Brain microvascular endothelial cell (primary cell): Measurements from ENCODE around the gene SLC9A8.
A peak's percentile ranks its signal among the peaks of the same experiment; 100 is the strongest.
"Not testable (repeated sequence)": the region's sequence is repeated elsewhere in the genome, so short reads cannot be mapped to it uniquely, and the experiment has no call there.

Experiments used
- DNase-seq: peaks from one replicate; pipeline ENCODE4 v3.0.0-alpha.2; 2020
- H3K27ac ChIP-seq: fragments of 250-450 bp; sonication (Bioruptor Pico); 2 replicates; pipeline ENCODE4 v1.5.1; 2020; ENCODE audit warnings: mild to moderate bottlenecking, moderate library complexity
- H3K27me3 ChIP-seq: fragments of 250-450 bp; sonication (Bioruptor Pico); replicated peaks from 2 replicates; pipeline ENCODE4 v1.5.1; 2020; ENCODE audit warnings: mild to moderate bottlenecking
- H3K36me3 ChIP-seq: fragments of 250-450 bp; sonication (Bioruptor Pico); replicated peaks from 2 replicates; pipeline ENCODE4 v1.5.1; 2020; ENCODE audit warnings: mild to moderate bottlenecking
- H3K4me3 ChIP-seq: 2 replicates; pipeline ENCODE4 v1.5.1; 2011; ENCODE audit warnings: low read depth, mild to moderate bottlenecking, control low read depth, low read length, moderate library complexity
- in situ Hi-C: cut with HindIII; loops from 2 replicates; pipeline ENCODE4 v1.10.0; 2017; ENCODE audit warnings: low sequenced_read_pairs, low pct_ligation_motif_present
- TF ChIP-seq, protein P1 (sequence below): IDR thresholded peaks from 2 replicates; pipeline ENCODE4 v1.5.1; 2011; ENCODE audit warnings: low read depth, mild to moderate bottlenecking, moderate library complexity, low read length, control low read depth, inconsistent platforms; ENCODE audit errors: missing control alignments

The SLC9A8 gene

DNA sequence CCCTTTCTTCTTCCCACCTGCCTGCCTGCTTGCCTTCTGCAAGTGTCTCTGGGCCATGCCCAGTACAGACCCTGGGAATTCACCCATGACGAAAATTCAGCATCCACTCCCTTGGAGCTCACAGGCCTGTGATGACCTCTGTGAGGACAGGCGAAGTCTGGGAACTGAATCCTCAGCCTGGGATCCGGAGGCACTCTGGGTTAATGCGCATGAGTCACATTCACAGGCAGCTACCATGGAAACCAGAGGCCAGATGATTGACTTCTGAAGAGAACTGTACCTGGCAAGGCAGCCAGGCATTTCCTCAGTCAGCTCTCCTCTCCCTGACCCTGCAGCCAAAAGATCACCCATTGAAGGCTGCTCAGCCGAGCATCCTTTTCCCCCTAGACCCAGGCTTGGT is 41.0 kb downstream of the SLC9A8 start:
- Histone ChIP-seq H3K36me3 (no peaks in the 10 kb centered on the region), H3K27ac (peak overlapping the region; percentile 60), H3K27me3 (no peaks in the 10 kb centered on the region), H3K4me3 (no peak overlapping the region)
- in situ Hi-C loops: no loop called here
- DNase-seq: peak; percentile 89
- TF ChIP-seq, protein P1, sequence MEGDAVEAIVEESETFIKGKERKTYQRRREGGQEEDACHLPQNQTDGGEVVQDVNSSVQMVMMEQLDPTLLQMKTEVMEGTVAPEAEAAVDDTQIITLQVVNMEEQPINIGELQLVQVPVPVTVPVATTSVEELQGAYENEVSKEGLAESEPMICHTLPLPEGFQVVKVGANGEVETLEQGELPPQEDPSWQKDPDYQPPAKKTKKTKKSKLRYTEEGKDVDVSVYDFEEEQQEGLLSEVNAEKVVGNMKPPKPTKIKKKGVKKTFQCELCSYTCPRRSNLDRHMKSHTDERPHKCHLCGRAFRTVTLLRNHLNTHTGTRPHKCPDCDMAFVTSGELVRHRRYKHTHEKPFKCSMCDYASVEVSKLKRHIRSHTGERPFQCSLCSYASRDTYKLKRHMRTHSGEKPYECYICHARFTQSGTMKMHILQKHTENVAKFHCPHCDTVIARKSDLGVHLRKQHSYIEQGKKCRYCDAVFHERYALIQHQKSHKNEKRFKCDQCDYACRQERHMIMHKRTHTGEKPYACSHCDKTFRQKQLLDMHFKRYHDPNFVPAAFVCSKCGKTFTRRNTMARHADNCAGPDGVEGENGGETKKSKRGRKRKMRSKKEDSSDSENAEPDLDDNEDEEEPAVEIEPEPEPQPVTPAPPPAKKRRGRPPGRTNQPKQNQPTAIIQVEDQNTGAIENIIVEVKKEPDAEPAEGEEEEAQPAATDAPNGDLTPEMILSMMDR: no peak

- Histone ChIP-seq H3K27me3 (no peaks in the 10 kb centered on the region), H3K4me3 (no peak overlapping the region), H3K27ac (no peak overlapping the region), H3K36me3 (no peaks in the 10 kb centered on the region)
- DNase-seq: no peak
- TF ChIP-seq, protein P1: no peak
- in situ Hi-C loops: no loop called here
Measured at GRCh38 chr20:49854190-49854875, 41.7 kb downstream of the SLC9A8 start.

- Histone ChIP-seq H3K27ac (no peak overlapping the region), H3K36me3 (no peaks in the 10 kb centered on the region), H3K27me3 (no peaks in the 10 kb centered on the region), H3K4me3 (no peak overlapping the region)
- in situ Hi-C loops: no loop called here
- TF ChIP-seq, protein P1: no peak
- DNase-seq: no peak
Measured at GRCh38 chr20:49856904-49857303, 44.3 kb downstream of the SLC9A8 start.

DNA sequence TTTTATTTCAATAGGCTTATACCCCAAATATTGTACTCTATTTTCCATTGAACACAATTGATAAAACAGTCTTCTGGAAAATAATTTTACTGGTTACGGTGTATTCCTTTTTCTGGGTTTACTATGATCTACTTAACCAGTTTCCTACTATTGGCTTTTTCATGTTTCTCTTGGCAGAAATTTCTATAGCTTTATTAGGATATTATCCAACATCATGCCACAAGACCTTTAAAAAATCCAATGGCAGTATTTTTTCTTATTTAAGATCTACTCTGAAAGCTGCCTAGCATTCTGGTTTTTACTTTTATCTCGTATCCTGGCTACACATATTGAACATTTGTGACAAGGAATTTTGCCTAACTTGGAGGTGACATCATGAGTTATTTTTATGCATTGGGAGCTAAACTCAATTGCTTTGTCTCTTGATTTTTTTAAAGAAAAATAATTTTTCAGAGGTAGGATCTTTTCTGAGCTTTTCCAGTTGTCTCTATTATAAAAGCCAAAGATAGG is 45.5 kb downstream of the SLC9A8 start:
- in situ Hi-C loops: no loop called here
- no peaks in the 10 kb centered on the region for H3K36me3 ChIP-seq
- no peak for DNase-seq

GRCh38 chr20:49859011-49859410 is 46.4 kb downstream of the SLC9A8 start:
- Histone ChIP-seq H3K27ac (no peak overlapping the region), H3K27me3 (no peaks in the 10 kb centered on the region), H3K4me3 (no peak overlapping the region), H3K36me3 (no peaks in the 10 kb centered on the region)
- TF ChIP-seq, protein P1: no peak
- in situ Hi-C loops: no loop called here
- no peak for DNase-seq

More for the DNA sequence above, 45.5 kb downstream of the SLC9A8 start:
- no peaks in the 10 kb centered on the region for H3K27me3 ChIP-seq
- H3K4me3 ChIP-seq: no peak overlapping the region
- no peak overlapping the region for H3K27ac ChIP-seq
- TF ChIP-seq, protein P1: no peak

- TF ChIP-seq, protein P1: no peak
- no peak overlapping the region for H3K4me3 ChIP-seq
- no peaks in the 10 kb centered on the region for H3K36me3 ChIP-seq
- DNase-seq: no peak
- no peak overlapping the region for H3K27ac ChIP-seq
- H3K27me3 ChIP-seq: no peaks in the 10 kb centered on the region
- in situ Hi-C loops: no loop called here
Measured at GRCh38 chr20:49859807-49860206, 47.2 kb downstream of the SLC9A8 start.

- H3K27me3 ChIP-seq, H3K36me3 ChIP-seq, DNase-seq, H3K4me3 ChIP-seq, H3K27ac ChIP-seq, in situ Hi-C loops: not testable (repeated sequence)
Measured at GRCh38 chr20:49861232-49861631, 48.6 kb downstream of the SLC9A8 start.
